ENCODE data around the gene PRKCE.

GRCh38 chr2:45974056-45974455 is 322.6 kb downstream of the PRKCE start:
- TF ChIP-seq CTCF (IDR thresholded peaks at IDR 0.05) (no peak), POLR2A (IDR thresholded peaks at IDR 0.05) (no peak), POLR2AphosphoS5 (IDR thresholded peaks at IDR 0.05) (no peak), EP300 (IDR thresholded peaks at IDR 0.05) (no peak)
